Lower leg skin (tissue), 3 donors: ENCODE results near the gene LRP5.

Experiments used
- POLR2A ChIP-seq, 2 donors: fragments of 450-650 bp; IDR thresholded peaks; one replicate each; pipeline ENCODE4 v1.6.1; 2016 to 2017; ENCODE audit warnings: antibody characterized with exemption in 2 of 2, mild to moderate bottlenecking in 1 of 2, moderate library complexity in 1 of 2
- TF ChIP-seq, protein P1 (sequence below), 3 donors: fragments of 450-650 bp; IDR thresholded peaks; one replicate each; pipeline ENCODE4 v1.5.1; 2016; ENCODE audit warnings: antibody characterized with exemption in 3 of 3, mild to moderate bottlenecking in 3 of 3, moderate library complexity in 2 of 3

DNA sequence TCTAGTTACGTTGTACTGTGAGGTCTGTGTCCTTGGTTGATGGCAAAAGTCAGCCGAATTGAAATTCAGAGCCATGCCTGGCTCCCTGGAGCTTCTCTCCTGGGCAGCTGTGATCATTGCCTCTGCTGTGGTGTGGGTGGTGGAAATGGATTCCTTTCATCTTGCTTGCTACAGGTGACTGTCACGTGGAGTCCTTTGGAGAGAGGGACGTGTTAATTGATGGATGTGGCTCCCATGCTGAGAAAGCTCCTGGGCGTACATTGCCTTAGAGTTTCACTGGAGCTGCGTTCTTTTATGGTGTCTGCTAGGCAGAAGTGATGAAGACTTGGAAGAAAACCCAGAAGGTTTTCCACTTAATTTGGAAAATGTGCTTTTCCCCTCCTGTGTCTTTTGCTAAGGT lies 106.3 kb downstream of the LRP5 start:
- TF ChIP-seq, protein P1, sequence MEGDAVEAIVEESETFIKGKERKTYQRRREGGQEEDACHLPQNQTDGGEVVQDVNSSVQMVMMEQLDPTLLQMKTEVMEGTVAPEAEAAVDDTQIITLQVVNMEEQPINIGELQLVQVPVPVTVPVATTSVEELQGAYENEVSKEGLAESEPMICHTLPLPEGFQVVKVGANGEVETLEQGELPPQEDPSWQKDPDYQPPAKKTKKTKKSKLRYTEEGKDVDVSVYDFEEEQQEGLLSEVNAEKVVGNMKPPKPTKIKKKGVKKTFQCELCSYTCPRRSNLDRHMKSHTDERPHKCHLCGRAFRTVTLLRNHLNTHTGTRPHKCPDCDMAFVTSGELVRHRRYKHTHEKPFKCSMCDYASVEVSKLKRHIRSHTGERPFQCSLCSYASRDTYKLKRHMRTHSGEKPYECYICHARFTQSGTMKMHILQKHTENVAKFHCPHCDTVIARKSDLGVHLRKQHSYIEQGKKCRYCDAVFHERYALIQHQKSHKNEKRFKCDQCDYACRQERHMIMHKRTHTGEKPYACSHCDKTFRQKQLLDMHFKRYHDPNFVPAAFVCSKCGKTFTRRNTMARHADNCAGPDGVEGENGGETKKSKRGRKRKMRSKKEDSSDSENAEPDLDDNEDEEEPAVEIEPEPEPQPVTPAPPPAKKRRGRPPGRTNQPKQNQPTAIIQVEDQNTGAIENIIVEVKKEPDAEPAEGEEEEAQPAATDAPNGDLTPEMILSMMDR (IDR thresholded peaks at IDR 0.05), result no peak
- TF ChIP-seq POLR2A (IDR thresholded peaks at IDR 0.05), result no peak
